IPS-NIHi7 (cell line): Measurements from ENCODE around the gene RFC4.
"Not testable (repeated sequence)": the region's sequence is repeated elsewhere in the genome, so short reads cannot be mapped to it uniquely, and the experiment has no call there.

Source experiments
- DNase-seq: peaks from one replicate; pipeline ENCODE4 v3.0.0; 2012; ENCODE audit warnings: mixed read lengths; ENCODE audit errors: extremely low spot score

RFC4 gene

GRCh38 chr3:186806089-186807055 lies at the start of gene RFC4:
TSS of gene RFC4 (minus strand) at chr3:186806482. CDS start at chr3:186804713, 1,769 bp downstream.
- DNase-seq, result peak; percentile 82

- DNase-seq, result no peak
Measured at GRCh38 chr3:186854954-186855353, 48.7 kb upstream of the RFC4 start.

- DNase-seq, result no peak
Measured at GRCh38 chr3:186854146-186854545, 47.9 kb upstream of the RFC4 start.

DNA sequence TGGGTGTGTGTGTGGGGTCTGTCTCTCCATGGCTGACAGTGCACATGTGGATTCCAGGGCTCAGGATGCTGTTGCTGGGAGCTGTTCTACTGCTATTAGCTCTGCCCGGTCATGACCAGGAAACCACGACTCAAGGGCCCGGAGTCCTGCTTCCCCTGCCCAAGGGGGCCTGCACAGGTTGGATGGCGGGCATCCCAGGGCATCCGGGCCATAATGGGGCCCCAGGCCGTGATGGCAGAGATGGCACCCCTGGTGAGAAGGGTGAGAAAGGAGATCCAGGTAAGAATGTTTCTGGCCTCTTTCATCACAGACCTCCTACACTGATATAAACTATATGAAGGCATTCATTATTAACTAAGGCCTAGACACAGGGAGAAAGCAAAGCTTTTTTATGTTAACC lies 46.7 kb upstream of the RFC4 start:
- no peak for DNase-seq

- not testable (repeated sequence) for DNase-seq
Measured at GRCh38 chr3:186851835-186852234, 45.6 kb upstream of the RFC4 start.

DNA sequence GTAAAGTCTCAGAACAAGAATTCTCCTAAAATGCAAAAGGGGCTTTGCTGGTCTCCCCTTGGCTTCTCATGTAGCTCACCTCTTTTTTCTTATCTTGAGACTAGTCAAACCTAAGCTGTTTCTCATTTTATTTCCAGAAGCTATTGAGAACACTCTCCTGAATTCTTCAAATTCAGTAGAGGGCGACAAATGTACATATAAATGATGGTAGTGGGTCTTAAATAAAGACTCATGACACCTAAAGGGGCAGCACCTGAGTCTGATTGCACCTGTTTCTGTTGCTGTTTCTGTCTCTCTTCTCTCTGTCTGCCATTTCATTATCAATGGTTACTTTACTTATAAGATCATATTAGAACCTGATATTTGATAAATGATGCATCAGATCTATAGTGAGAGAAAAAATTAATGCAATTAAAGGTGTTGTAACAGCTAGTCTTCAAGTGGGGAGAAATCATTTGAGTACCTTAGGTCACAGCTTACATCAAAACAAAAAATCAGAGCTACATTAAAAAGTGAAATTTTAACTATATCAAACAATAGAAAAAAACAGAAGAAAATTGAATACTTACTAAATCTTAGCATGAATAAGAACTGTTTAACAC lies 43.2 kb upstream of the RFC4 start:
- DNase-seq, result peak; percentile 66

- no peak for DNase-seq
Measured at GRCh38 chr3:186847437-186847836, 41.2 kb upstream of the RFC4 start.

DNA sequence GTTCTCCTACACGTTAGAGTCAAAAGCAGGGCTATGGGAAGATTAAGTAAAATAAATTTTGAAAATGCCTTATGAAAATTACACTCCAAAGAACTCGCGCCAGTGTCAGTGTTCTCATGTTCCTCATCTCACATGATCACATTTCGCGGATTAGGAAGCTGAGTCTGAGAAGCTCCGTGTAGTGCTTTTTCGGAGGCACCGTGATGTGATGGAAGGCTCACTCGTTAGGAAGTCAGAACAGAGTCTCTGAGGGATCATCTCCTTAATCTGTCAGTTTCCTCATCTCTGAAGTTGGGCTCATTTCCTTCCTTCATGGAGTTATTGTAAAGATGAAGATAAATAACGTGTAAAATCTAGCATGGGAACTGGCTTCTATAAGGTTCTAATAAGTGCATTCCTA lies 39.5 kb upstream of the RFC4 start:
- DNase-seq, result no peak

DNA sequence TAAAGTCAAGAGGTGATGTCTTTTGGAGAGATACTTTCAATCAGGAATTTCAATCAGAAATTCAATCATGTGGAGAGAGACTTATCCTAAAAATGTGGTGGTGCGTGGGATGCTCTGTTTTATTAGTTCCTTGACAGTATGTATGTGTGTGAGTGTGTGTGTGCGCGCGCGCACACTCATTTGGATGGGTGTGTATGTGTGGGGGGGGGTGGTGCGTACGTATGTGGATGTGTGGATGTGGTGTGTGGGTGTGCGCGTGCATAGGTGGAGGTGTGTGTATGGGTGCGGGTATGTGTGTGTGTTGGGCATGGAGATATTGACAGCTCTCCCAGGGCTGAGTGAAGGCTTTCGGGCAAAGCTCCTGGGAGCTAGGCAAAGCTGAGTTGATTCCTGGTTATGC lies 38.6 kb upstream of the RFC4 start:
- DNase-seq, result no peak

GRCh38 chr3:186843039-186843432 lies 36.8 kb upstream of the RFC4 start:
- DNase-seq, result no peak

DNA sequence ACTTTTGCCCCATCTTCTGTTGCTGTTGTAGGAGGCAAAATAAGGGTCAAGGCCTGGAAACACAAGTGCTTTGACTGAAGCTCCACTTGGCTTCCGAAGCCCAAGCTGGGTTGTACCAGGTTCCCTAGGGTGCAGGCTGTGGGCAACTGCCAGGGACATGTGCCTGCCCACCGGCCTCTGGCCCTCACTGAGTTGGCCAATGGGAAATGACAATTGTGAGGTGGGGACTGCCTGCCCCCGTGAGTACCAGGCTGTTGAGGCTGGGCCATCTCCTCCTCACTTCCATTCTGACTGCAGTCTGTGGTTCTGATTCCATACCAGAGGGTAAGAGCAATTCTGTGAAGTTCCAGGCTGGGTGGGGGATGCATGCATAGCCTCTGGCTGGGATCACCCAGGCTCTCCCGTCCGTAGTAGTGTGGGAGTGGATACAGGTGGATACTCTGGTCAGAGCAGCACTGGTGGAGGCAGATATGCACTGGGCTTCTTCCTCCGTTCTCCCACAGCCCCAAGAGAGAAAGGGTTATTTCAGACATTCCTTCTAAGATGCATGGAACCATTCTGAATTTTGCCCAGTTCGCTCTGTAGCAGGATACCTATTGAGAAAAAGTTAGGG lies 36.2 kb upstream of the RFC4 start, which contains the start of gene ADIPOQ:
ADIPOQ (plus strand) TSS at position 285 of the 613 bp plus-strand sequence. CDS start 10,349 bp downstream, outside the sequence.
- DNase-seq, result no peak

DNA sequence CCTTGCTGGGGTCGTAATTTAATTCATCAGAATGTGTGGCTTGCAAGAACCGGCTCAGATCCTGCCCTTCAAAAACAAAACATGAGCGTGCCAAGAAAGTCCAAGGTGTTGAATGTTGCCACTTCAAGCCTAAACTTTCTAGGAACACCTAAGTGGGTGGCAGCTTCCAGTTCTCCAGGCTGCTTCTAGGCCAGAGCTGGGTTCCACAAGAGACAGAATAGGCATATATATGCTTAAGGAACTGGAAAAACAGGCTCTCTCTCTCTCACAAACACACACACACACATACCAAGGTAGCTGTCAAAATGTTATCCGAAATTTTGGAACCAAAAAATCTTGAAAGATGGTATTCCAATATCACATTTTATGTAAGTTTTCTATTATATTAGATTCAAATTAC lies 35.3 kb upstream of the RFC4 start:
- DNase-seq, result no peak

- DNase-seq, result no peak
Measured at GRCh38 chr3:186839874-186840641, 33.8 kb upstream of the RFC4 start.

DNA sequence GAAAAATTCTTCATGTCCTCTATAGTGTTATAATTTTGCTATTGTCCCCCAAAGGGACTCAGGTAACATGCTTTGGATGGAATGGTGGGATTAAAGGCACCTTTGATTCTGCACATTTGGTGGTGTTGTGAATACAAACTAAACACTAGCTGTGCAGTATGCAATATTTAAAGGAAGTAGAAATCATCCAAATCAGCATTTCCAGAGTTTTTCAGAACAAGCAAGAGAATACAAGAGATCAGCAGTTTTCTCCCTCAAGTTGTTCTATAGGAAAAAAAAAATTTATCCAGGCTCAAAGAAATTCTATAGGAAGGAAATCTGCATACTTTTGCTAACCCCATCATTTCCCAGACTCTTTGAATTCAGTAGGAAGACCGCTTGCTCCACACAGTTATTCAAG lies 26.0 kb upstream of the RFC4 start:
- no peak for DNase-seq

- DNase-seq, result no peak
Measured at GRCh38 chr3:186831798-186832197, 25.5 kb upstream of the RFC4 start.

GRCh38 chr3:186828340-186828739 lies 22.1 kb upstream of the RFC4 start:
- no peak for DNase-seq

DNA sequence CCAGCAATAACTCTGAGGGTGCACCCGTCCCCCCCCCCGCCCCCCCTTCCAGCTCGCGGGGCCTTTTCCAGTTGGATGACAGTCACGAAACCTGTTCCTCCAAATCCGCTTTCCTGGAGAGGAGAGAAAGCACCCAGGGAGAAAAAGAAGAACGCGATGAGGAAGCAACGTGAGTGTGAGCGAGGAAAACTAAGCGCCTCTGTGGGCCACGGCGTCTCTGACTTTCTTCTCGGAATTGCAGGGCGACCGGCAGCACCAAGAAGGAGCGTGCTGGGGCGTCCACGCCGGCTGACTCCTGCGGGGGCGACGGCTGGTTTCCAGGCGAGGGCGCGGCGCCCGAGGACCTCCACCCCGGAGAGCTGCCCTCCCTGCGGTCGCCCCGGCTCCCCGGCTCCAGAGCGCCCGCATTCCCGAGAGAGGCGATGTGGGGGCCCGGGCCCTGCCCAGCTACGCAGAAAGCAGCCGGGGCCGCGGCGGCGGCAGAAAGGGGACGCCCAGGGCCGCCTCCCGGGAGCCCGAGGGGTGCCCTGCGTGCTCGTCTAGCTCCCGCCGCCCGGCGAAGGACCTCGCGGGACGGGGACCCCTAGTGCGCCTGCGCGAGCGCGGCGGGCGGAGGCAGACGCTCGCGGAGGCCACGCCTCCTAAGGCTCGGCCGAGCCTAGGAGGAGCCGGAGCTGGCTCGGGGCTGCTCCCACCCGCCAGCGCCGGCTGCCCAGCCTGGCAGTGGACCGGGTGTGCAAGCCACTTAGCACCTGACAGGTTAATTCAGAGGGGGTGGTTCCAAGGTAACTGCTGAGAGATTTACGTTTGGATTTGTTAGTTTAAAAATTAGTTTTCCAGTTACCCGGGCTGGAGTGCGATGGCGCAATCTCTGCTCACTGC lies 20.9 kb upstream of the RFC4 start:
- DNase-seq, result peak; percentile 99

DNA sequence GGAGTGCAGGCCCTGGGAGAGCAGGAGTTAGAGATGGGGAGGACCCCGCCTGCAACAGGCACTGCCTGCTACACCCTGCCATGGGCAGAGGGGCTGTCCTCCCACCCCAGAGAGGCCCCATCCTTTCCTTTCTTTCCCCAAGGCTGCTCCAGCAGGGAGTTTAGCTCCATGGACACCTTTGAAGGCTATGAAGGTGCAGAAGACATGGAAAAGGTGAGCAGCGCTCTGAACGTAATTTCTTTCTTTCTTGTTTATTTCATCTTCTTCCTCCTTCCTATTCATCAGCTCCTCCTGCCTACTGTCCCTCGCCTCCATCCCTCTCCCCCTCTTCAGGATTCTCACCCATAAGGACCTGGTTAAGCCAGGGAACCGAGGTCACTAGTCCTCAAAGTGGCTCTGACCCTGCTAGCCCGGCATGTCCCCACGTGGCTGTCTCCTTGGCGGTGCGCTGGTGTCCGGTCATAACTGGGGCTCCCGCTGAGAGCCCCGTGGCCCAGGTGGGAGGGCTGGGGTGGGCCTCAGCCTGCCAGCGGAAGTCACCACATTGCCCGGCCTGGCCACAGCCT lies 20.2 kb upstream of the RFC4 start:
- DNase-seq, result no peak

DNA sequence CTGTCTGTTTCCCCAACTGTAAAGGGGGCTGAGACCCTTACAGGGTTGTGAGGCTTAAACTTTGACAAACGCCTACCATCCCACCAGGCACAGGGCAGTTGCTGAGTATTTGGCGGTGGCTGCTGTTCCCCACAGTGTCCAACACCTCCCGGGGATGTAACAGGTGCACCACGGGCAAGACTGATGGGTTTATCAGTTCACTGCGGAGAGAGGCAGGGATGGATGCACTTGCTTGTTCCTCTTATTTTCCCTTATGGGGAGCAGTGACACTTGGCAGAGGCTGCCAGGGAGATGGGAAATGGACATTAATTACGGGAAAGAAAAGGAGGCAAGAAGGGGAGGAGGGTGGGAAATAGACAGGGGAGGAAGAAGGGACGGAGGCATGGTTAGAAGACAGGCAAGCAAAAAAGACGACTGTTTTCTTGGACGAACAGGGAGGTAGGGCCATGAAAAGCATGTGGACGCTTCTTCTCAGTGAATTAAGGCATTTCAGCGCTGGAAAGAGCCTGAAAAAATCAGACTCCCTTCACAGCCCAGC lies 19.7 kb upstream of the RFC4 start:
- no peak for DNase-seq

DNA sequence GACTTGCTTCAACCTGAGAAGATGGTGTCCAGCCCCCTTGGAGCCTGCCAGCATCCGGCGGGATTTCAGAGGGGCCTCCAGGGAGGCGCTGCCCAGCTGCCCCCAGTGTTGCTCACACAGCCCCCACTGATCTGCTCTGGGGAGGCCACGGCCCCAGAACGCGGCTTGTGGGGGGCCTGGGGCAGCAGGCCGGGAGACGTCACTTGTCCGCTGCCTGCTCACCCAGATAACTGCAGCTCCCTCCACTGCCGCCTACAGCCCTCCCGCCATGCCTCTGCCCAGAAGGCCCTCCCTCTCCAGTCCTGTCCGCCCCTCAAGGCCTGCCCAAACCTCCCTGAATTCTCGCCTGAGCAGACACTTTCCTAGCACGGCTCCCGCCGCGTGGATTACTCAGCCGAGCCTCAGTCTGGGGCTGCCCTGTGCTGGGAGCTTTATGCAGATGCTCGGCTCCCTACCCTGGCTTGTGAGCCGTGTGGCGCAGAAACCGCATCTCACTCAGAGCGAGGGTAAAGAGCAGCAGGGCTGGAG lies 19.1 kb upstream of the RFC4 start:
- peak; percentile 65 for DNase-seq
